HepG2 (cell line): ENCODE data around the gene OST4. TPM values are rescaled to one million over a fixed set of nuclear protein-coding genes. Genes with fewer than 3 reads are reported as not detected.

ENCODE experiments used
- CREB1 ChIP-seq, 2 experiments: fragments of 450-650 bp in 1 of 2; IDR thresholded peaks; 2 replicates each; pipeline ENCODE4 v1.6.1; 2016 to 2017; ENCODE audit warnings: control low read depth in 1 of 2, mild to moderate bottlenecking in 1 of 2, missing compliant biosample characterization in 1 of 2, missing genetic modification characterization in 1 of 2
- MEIS1 ChIP-seq: sonication (generic); formaldehyde crosslinking; IDR thresholded peaks from 2 replicates; pipeline ENCODE4 v1.9.0; 2021; ENCODE audit warnings: mild to moderate bottlenecking, missing genetic modification reagents, moderate library complexity, borderline replicate concordance
- MYC ChIP-seq: sonication (generic); formaldehyde crosslinking; IDR thresholded peaks from 2 replicates; pipeline ENCODE4 v1.9.0; 2021; ENCODE audit warnings: missing genetic modification reagents, borderline replicate concordance
- NFKB2 ChIP-seq: sonication (generic); formaldehyde crosslinking; IDR thresholded peaks from 2 replicates; pipeline ENCODE4 v1.4.0; 2020; ENCODE audit warnings: missing genetic modification reagents, borderline replicate concordance
- NR2F2 ChIP-seq: IDR thresholded peaks from 2 replicates; pipeline ENCODE4 v1.6.1; 2012; ENCODE audit warnings: low read depth, inconsistent platforms, borderline replicate concordance
- RARG ChIP-seq: sonication (generic); formaldehyde crosslinking; IDR thresholded peaks from 2 replicates; pipeline ENCODE4 v1.4.0; 2020; ENCODE audit warnings: low read depth, mild to moderate bottlenecking, missing genetic modification reagents
- SETDB1 ChIP-seq: sonication (generic); formaldehyde crosslinking; IDR thresholded peaks from 2 replicates; pipeline ENCODE4 v1.5.1; 2020; ENCODE audit warnings: missing genetic modification reagents, mild to moderate bottlenecking, borderline replicate concordance
- SNRNP70 ChIP-seq: fragments of 200-400 bp; formaldehyde crosslinking; IDR thresholded peaks from 2 replicates; pipeline ENCODE4 v1.6.1; 2017; ENCODE audit warnings: mild to moderate bottlenecking, low read depth, low read length, moderate library complexity
- SPEN ChIP-seq: sonication (generic); formaldehyde crosslinking; IDR thresholded peaks from 2 replicates; pipeline ENCODE4 v1.5.1; 2020; ENCODE audit warnings: low read depth, mild to moderate bottlenecking, missing genetic modification reagents
- SRSF1 ChIP-seq: fragments of 200-400 bp; formaldehyde crosslinking; optimal IDR thresholded peaks from 2 replicates; pipeline ENCODE3; 2017; ENCODE audit warnings: mild to moderate bottlenecking, low read depth, low read length, moderate library complexity
- ZNF143 ChIP-seq: sonication (generic); formaldehyde crosslinking; IDR thresholded peaks from 2 replicates; pipeline ENCODE4 v1.4.0; 2020; ENCODE audit warnings: missing genetic modification reagents
- ZNF331 ChIP-seq: sonication (generic); formaldehyde crosslinking; IDR thresholded peaks from 2 replicates; pipeline ENCODE4 v1.4.0; 2020; ENCODE audit warnings: missing genetic modification reagents
- ZNF772 ChIP-seq: sonication (generic); formaldehyde crosslinking; IDR thresholded peaks from 2 replicates; pipeline ENCODE4 v1.5.0; 2020; ENCODE audit warnings: mild to moderate bottlenecking, missing genetic modification reagents
- ZNF790 ChIP-seq: sonication (generic); formaldehyde crosslinking; IDR thresholded peaks from 2 replicates; pipeline ENCODE4 v1.8.0; 2022; ENCODE audit warnings: missing genetic modification reagents, mild to moderate bottlenecking, borderline replicate concordance
- ZNF878 ChIP-seq: sonication (generic); formaldehyde crosslinking; IDR thresholded peaks from 2 replicates; pipeline ENCODE4 v1.8.1; 2023; ENCODE audit warnings: mild to moderate bottlenecking, missing genetic modification reagents, moderate library complexity
- ZNF891 ChIP-seq: sonication (generic); formaldehyde crosslinking; IDR thresholded peaks from 2 replicates; pipeline ENCODE4 v1.5.0; 2020; ENCODE audit warnings: mild to moderate bottlenecking, missing genetic modification reagents
- polyA plus RNA-seq, 8 experiments: library from polyadenylated mRNA; depleted of rRNA in 3 of 8; stranded (reverse) in 7 of 8; unstranded in 1 of 8; fragments of >200 nt; fragmentation: Illumina TruSeq in 4 of 8; extraction: Trizol in 4 of 8; gene quantifications; 2 replicates each; pipeline versions ENCODE4 v1.2.1 to v1.2.3, GENCODE V29; 2011 to 2016; ENCODE audit warnings: low read depth in 4 of 8, missing spikeins in 1 of 8, mixed read lengths in 1 of 8; ENCODE audit not compliant: insufficient read depth in 1 of 8
- total RNA-seq, 5 experiments: library from RNA; depleted of rRNA; stranded (reverse); fragments of >200 nt; fragmentation: Illumina TruSeq; extraction: Trizol; gene quantifications; 2 replicates each; pipeline ENCODE4 v1.2.3, GENCODE V29; 2016; ENCODE audit warnings: low read depth in 1 of 5
- TF ChIP-seq, protein P1 (sequence below): sonication (generic); formaldehyde crosslinking; IDR thresholded peaks from 2 replicates; pipeline ENCODE4 v1.4.0; 2020; ENCODE audit warnings: mild to moderate bottlenecking, missing genetic modification reagents
- TF ChIP-seq, protein P2 (sequence below): sonication (generic); formaldehyde crosslinking; IDR thresholded peaks from 2 replicates; pipeline ENCODE4 v1.9.0; 2021; ENCODE audit warnings: missing genetic modification reagents, borderline replicate concordance

The OST4 gene
- total and polyA plus RNA-seq, 2 of the 13 experiments (the other 11 are each of a cell fraction or from before 2014, with no cell fraction given), result 498 to 584 TPM

DNA sequence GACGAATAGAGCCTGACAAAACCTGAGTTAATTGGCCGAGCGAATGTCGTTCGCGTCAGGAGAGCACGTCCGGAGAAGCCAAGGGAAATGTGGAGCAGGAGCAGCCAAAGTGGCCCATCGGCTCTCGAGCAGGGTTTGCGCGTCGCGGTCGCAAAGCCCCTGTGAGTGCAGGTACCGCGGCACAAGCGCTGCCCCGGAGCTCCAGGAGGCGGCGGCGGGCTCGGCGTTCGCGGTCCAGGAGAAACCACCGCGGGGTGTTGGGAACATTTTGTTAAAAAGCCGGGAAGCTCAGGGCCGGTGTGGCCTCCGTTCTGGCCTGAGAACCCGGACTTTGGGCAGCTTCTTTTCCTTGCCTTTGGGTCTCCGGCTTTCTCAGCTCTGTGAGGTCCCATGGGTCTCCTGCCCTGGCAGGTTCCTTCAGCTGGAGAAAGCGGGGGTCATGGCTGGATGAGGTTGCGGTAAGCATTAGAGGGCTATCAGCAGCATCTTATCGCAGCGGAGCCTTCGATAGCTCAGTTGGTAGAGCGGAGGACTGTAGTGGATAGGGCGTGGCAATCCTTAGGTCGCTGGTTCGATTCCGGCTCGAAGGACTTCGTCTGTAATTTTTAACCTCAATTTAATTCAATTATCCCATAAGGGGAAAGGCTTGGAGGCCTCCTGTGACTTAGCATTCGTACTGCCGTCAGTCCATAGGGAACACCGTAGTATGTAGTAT lies 21.0 kb downstream of the OST4 start (continued):
- TF ChIP-seq MEIS1 (CRISPR knock-in tag) (no peak; the same call in none of the 2 replicates), NFKB2 (CRISPR knock-in tag) (peak; percentile 81), ZNF772 (CRISPR knock-in tag) (peak; percentile 60), RARG (CRISPR knock-in tag) (0 out of 2 replicates have a peak, but pooled peaks have one; percentile 59), MYC (peak; percentile 38), ZNF143 (CRISPR knock-in tag) (peak; percentile 12; the same call in 1 of the 2 replicates), ZNF878 (CRISPR knock-in tag) (peak; percentile 22; the same call in 1 of the 2 replicates), ZNF891 (CRISPR knock-in tag) (peak; percentile 66; the same call in 1 of the 2 replicates), ZNF790 (CRISPR knock-in tag) (no peak; the same call in 1 of the 2 replicates), SETDB1 (CRISPR knock-in tag) (no peak), SNRNP70 (no peak), SPEN (CRISPR knock-in tag) (peak; percentile 73; the same call in 1 of the 2 replicates), ZNF331 (peak; percentile 85; the same call in 1 of the 2 replicates), CREB1 (IDR thresholded peaks at IDR 0.05) (peak; percentile 17; the same call in 1 of the 2 replicates), CREB1 (CRISPR knock-in tag; IDR thresholded peaks at IDR 0.05) (no peak), NR2F2 (peak; percentile 76; the same call in 1 of the 2 replicates), SRSF1 (no peak)
- TF ChIP-seq, protein P1, sequence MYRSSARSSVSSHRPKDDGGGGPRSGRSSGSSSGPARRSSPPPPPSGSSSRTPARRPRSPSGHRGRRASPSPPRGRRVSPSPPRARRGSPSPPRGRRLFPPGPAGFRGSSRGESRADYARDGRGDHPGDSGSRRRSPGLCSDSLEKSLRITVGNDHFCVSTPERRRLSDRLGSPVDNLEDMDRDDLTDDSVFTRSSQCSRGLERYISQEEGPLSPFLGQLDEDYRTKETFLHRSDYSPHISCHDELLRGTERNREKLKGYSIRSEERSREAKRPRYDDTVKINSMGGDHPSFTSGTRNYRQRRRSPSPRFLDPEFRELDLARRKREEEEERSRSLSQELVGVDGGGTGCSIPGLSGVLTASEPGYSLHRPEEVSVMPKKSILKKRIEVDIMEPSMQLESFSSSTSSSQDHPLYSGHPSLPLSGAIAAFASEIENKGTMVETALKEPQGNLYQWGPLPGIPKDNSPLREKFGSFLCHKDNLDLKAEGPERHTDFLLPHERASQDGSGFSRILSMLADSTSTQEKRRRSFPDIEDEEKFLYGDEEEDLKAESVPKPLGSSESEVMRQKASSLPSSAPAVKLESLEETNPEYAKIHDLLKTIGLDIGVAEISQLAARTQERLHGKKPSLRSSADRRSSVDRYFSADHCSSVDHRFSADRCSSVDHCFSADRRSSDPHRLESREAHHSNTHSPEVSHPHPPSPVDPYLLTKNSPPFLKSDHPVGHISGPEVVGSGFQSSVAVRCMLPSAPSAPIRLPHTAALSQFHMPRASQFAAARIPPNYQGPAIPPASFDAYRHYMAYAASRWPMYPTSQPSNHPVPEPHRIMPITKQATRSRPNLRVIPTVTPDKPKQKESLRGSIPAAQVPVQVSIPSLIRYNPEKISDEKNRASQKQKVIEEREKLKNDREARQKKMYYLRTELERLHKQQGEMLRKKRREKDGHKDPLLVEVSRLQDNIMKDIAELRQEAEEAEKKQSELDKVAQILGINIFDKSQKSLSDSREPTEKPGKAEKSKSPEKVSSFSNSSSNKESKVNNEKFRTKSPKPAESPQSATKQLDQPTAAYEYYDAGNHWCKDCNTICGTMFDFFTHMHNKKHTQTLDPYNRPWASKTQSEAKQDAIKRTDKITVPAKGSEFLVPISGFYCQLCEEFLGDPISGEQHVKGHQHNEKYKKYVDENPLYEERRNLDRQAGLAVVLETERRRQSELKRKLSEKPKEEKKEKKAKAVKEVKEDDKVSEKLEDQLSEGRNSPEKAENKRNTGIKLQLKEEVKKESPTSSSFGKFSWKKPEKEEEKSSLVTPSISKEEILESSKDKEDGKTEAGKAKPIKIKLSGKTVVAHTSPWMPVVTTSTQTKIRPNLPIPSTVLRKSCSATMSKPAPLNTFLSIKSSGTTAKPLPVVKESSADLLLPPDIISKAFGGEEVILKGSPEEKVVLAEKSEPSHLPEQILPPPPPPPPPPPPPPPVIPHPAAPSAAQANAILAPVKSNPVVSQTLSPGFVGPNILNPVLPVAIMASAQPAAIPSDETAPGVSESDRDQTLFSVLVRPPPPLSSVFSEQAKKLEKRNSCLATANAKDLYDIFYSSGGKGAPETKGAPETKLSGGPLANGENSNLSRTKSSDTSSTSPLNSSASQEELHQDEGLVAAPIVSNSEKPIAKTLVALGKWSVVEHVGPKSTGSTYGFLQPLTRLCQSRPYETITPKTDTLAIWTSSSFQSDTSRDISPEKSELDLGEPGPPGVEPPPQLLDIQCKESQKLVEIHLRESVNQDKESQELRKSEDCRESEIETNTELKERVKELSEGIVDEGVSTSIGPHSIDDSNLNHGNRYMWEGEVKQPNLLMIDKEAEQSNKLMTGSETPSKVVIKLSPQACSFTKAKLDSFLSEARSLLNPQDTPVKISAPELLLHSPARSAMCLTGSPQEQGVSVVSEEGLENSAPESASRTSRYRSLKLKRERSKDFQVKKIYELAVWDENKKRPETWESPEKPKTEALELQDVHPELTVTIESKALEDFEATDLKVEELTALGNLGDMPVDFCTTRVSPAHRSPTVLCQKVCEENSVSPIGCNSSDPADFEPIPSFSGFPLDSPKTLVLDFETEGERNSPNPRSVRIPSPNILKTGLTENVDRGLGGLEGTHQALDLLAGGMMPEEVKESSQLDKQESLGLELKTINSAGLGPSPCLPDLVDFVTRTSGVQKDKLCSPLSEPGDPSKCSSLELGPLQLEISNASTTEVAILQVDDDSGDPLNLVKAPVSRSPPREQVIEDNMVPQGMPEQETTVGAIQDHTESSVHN (CRISPR knock-in tag), result no peak
- TF ChIP-seq, protein P2, sequence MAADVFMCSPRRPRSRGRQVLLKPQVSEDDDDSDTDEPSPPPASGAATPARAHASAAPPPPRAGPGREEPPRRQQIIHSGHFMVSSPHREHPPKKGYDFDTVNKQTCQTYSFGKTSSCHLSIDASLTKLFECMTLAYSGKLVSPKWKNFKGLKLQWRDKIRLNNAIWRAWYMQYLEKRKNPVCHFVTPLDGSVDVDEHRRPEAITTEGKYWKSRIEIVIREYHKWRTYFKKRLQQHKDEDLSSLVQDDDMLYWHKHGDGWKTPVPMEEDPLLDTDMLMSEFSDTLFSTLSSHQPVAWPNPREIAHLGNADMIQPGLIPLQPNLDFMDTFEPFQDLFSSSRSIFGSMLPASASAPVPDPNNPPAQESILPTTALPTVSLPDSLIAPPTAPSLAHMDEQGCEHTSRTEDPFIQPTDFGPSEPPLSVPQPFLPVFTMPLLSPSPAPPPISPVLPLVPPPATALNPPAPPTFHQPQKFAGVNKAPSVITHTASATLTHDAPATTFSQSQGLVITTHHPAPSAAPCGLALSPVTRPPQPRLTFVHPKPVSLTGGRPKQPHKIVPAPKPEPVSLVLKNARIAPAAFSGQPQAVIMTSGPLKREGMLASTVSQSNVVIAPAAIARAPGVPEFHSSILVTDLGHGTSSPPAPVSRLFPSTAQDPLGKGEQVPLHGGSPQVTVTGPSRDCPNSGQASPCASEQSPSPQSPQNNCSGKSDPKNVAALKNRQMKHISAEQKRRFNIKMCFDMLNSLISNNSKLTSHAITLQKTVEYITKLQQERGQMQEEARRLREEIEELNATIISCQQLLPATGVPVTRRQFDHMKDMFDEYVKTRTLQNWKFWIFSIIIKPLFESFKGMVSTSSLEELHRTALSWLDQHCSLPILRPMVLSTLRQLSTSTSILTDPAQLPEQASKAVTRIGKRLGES, result peak; percentile 79; the same call in 1 of the 2 replicates
